NCI-H345 (cell line): ENCODE measurements around the gene AUH.

Experiments used
- DNase-seq: peaks from one replicate; lab custom pipeline; 2025; lab: John Stamatoyannopoulos, UW

AUH gene

GRCh38 chr9:91295357-91295756 lies 66.4 kb downstream of the AUH start:
- DNase-seq = no peak

- DNase-seq = no peak
Observed at GRCh38 chr9:91291866-91292265, 69.9 kb downstream of the AUH start.

- no peak for DNase-seq
Observed at GRCh38 chr9:91289244-91289643, 72.5 kb downstream of the AUH start.

- DNase-seq = no peak
Observed at GRCh38 chr9:91285729-91286353, 75.9 kb downstream of the AUH start.

GRCh38 chr9:91282292-91282691 lies 79.4 kb downstream of the AUH start:
- DNase-seq = no peak

- DNase-seq = no peak
Observed at GRCh38 chr9:91279296-91280204, 82.2 kb downstream of the AUH start.

- DNase-seq = no peak
Observed at GRCh38 chr9:91276513-91276912, 85.2 kb downstream of the AUH start.

GRCh38 chr9:91275655-91276054 lies 86.1 kb downstream of the AUH start:
- no peak for DNase-seq

GRCh38 chr9:91274949-91275492 lies 86.7 kb downstream of the AUH start:
- no peak for DNase-seq

GRCh38 chr9:91273853-91274552 lies 87.7 kb downstream of the AUH start:
- DNase-seq = no peak

GRCh38 chr9:91271156-91271555 lies 90.6 kb downstream of the AUH start:
- no peak for DNase-seq

GRCh38 chr9:91269907-91270491 lies 91.7 kb downstream of the AUH start:
- DNase-seq = no peak

GRCh38 chr9:91266448-91266847 lies 95.3 kb downstream of the AUH start:
- DNase-seq = no peak

GRCh38 chr9:91265514-91265913 lies 96.2 kb downstream of the AUH start:
- no peak for DNase-seq

- no peak for DNase-seq
Observed at GRCh38 chr9:91261417-91261816, 100.3 kb downstream of the AUH start.

- no peak for DNase-seq
Observed at GRCh38 chr9:91259162-91259561, 102.6 kb downstream of the AUH start.

GRCh38 chr9:91258451-91258850 lies 103.3 kb downstream of the AUH start:
- DNase-seq = no peak

GRCh38 chr9:91256235-91256634 lies 105.5 kb downstream of the AUH start:
- no peak for DNase-seq

- no peak for DNase-seq
Observed at GRCh38 chr9:91255327-91255726, 106.4 kb downstream of the AUH start.

GRCh38 chr9:91253488-91253887 lies 108.2 kb downstream of the AUH start:
- no peak for DNase-seq

- no peak for DNase-seq
Observed at GRCh38 chr9:91248707-91249106, 113.0 kb downstream of the AUH start.

- no peak for DNase-seq
Observed at GRCh38 chr9:91247278-91247677, 114.4 kb downstream of the AUH start.
